Measurements from ENCODE around the gene PTGFRN. TPM values are rescaled to one million over a fixed set of nuclear protein-coding genes. Genes with fewer than 3 reads are reported as not detected.

PTGFRN gene
- total RNA-seq, 1 donor from 2014 or later = 106 TPM

- peaks cover 5% of the 10 kb centered on the region for H3K9me3 Mint-ChIP-seq
- no peak for DNase-seq (ENCODE audit: low spot score in 2 of 2, unreplicated experiment in 2 of 2)
- H3K36me3 Mint-ChIP-seq = peaks cover 2% of the 10 kb centered on the region
- no peak overlapping the region for H3K4me3 Mint-ChIP-seq
- peaks cover 9% of the 10 kb centered on the region for H3K4me1 Mint-ChIP-seq
- H3K27me3 Mint-ChIP-seq (ENCODE audit: low read depth) = no peaks in the 10 kb centered on the region
- no peak overlapping the region for H3K27ac Mint-ChIP-seq
- no peak for TF ChIP-seq CTCF (IDR thresholded peaks at IDR 0.05; ENCODE audit: unreplicated experiment)
Measured at GRCh38 chr1:117000142-117000541, 90.4 kb downstream of the PTGFRN start.

- peaks cover 2% of the 10 kb centered on the region for H3K36me3 Mint-ChIP-seq
- no peak within 1 kb of the TSS for H3K4me3 Mint-ChIP-seq
- peaks cover 5% of the 10 kb centered on the region for H3K9me3 Mint-ChIP-seq
- H3K27me3 Mint-ChIP-seq (ENCODE audit: low read depth) = no peaks in the 10 kb centered on the region
- H3K27ac Mint-ChIP-seq = no peak within 1 kb of the TSS
- peaks cover 9% of the 10 kb centered on the region for H3K4me1 Mint-ChIP-seq
- TF ChIP-seq CTCF (IDR thresholded peaks at IDR 0.05; ENCODE audit: unreplicated experiment) = no peak
- DNase-seq (ENCODE audit: low spot score in 2 of 2, unreplicated experiment in 2 of 2) = no peak
Measured at GRCh38 chr1:117001254-117001927, 91.7 kb downstream of the PTGFRN start, which contains the start of gene CD101. Gene CD101, plus strand, starts transcription at chr1:117001760. Its CDS starts 58 bp downstream, at chr1:117001818.

- no peak for DNase-seq (ENCODE audit: low spot score in 2 of 2, unreplicated experiment in 2 of 2)
- no peaks in the 10 kb centered on the region for H3K27me3 Mint-ChIP-seq (ENCODE audit: low read depth)
- H3K36me3 Mint-ChIP-seq = no peaks in the 10 kb centered on the region
- peaks cover 6% of the 10 kb centered on the region for H3K4me1 Mint-ChIP-seq
- no peak overlapping the region for H3K4me3 Mint-ChIP-seq
- no peak for TF ChIP-seq CTCF (IDR thresholded peaks at IDR 0.05; ENCODE audit: unreplicated experiment)
- H3K27ac Mint-ChIP-seq = no peak overlapping the region
- H3K9me3 Mint-ChIP-seq = peaks cover 5% of the 10 kb centered on the region
Measured at GRCh38 chr1:117003223-117003875, 93.6 kb downstream of the PTGFRN start.

- H3K36me3 Mint-ChIP-seq = peaks cover 2% of the 10 kb centered on the region
- peaks cover 6% of the 10 kb centered on the region for H3K4me1 Mint-ChIP-seq
- no peak for DNase-seq (ENCODE audit: low spot score in 2 of 2, unreplicated experiment in 2 of 2)
- H3K27me3 Mint-ChIP-seq (ENCODE audit: low read depth) = no peaks in the 10 kb centered on the region
- H3K27ac Mint-ChIP-seq = no peak overlapping the region
- H3K4me3 Mint-ChIP-seq = no peak overlapping the region
- no peaks in the 10 kb centered on the region for H3K9me3 Mint-ChIP-seq
- no peak for TF ChIP-seq CTCF (IDR thresholded peaks at IDR 0.05; ENCODE audit: unreplicated experiment)
Measured at GRCh38 chr1:117007719-117008013, 98.0 kb downstream of the PTGFRN start.

- Mint-ChIP-seq H3K36me3 (peaks cover 2% of the 10 kb centered on the region), H3K9me3 (no peaks in the 10 kb centered on the region), H3K27me3 (ENCODE audit: low read depth) (no peaks in the 10 kb centered on the region), H3K4me3 (no peak overlapping the region), H3K4me1 (peaks cover 3% of the 10 kb centered on the region), H3K27ac (no peak overlapping the region)
- DNase-seq (ENCODE audit: low spot score in 2 of 2, unreplicated experiment in 2 of 2) = no peak
- TF ChIP-seq CTCF (IDR thresholded peaks at IDR 0.05; ENCODE audit: unreplicated experiment) = no peak
Measured at GRCh38 chr1:117008656-117009055, 98.9 kb downstream of the PTGFRN start.
